Brain microvascular endothelial cell (primary cell): ENCODE results near the gene FRYL.

Experiments used
- DNase-seq: peaks from one replicate; pipeline ENCODE4 v3.0.0-alpha.2; 2020
- H3K27ac ChIP-seq: fragments of 250-450 bp; sonication (Bioruptor Pico); 2 replicates; pipeline ENCODE4 v1.5.1; 2020; ENCODE audit warnings: mild to moderate bottlenecking, moderate library complexity
- H3K27me3 ChIP-seq: fragments of 250-450 bp; sonication (Bioruptor Pico); replicated peaks from 2 replicates; pipeline ENCODE4 v1.5.1; 2020; ENCODE audit warnings: mild to moderate bottlenecking
- H3K36me3 ChIP-seq: fragments of 250-450 bp; sonication (Bioruptor Pico); replicated peaks from 2 replicates; pipeline ENCODE4 v1.5.1; 2020; ENCODE audit warnings: mild to moderate bottlenecking
- H3K4me3 ChIP-seq: 2 replicates; pipeline ENCODE4 v1.5.1; 2011; ENCODE audit warnings: low read depth, mild to moderate bottlenecking, control low read depth, low read length, moderate library complexity
- in situ Hi-C: cut with HindIII; loops from 2 replicates; pipeline ENCODE4 v1.10.0; 2017; ENCODE audit warnings: low sequenced_read_pairs, low pct_ligation_motif_present
- TF ChIP-seq, protein P1 (sequence below): IDR thresholded peaks from 2 replicates; pipeline ENCODE4 v1.5.1; 2011; ENCODE audit warnings: low read depth, mild to moderate bottlenecking, moderate library complexity, low read length, control low read depth, inconsistent platforms; ENCODE audit errors: missing control alignments

FRYL gene

GRCh38 chr4:48669086-48669485, 111.0 kb downstream of the FRYL start:
- TF ChIP-seq, protein P1, sequence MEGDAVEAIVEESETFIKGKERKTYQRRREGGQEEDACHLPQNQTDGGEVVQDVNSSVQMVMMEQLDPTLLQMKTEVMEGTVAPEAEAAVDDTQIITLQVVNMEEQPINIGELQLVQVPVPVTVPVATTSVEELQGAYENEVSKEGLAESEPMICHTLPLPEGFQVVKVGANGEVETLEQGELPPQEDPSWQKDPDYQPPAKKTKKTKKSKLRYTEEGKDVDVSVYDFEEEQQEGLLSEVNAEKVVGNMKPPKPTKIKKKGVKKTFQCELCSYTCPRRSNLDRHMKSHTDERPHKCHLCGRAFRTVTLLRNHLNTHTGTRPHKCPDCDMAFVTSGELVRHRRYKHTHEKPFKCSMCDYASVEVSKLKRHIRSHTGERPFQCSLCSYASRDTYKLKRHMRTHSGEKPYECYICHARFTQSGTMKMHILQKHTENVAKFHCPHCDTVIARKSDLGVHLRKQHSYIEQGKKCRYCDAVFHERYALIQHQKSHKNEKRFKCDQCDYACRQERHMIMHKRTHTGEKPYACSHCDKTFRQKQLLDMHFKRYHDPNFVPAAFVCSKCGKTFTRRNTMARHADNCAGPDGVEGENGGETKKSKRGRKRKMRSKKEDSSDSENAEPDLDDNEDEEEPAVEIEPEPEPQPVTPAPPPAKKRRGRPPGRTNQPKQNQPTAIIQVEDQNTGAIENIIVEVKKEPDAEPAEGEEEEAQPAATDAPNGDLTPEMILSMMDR: no peak
- Histone ChIP-seq H3K27me3 (no peaks in the 10 kb centered on the region), H3K27ac (no peak overlapping the region), H3K36me3 (no peaks in the 10 kb centered on the region), H3K4me3 (no peak overlapping the region)
- in situ Hi-C loops: no loop called here
- no peak for DNase-seq

- H3K27ac ChIP-seq: no peak overlapping the region
- in situ Hi-C loops: no loop called here
- no peak overlapping the region for H3K4me3 ChIP-seq
Observed at GRCh38 chr4:48668254-48669017, 111.6 kb downstream of the FRYL start.

GRCh38 chr4:48667148-48667547, 112.9 kb downstream of the FRYL start:
- no peak overlapping the region for H3K4me3 ChIP-seq
- in situ Hi-C loops: no loop called here
- TF ChIP-seq, protein P1: no peak
- no peak overlapping the region for H3K27ac ChIP-seq
- DNase-seq: no peak
- H3K36me3 ChIP-seq: no peaks in the 10 kb centered on the region
- no peaks in the 10 kb centered on the region for H3K27me3 ChIP-seq

More at GRCh38 chr4:48668254-48669017, 111.6 kb downstream of the FRYL start:
- Histone ChIP-seq H3K36me3 (no peaks in the 10 kb centered on the region), H3K27me3 (no peaks in the 10 kb centered on the region)
- TF ChIP-seq, protein P1: no peak
- no peak for DNase-seq

- H3K27ac ChIP-seq: no peak overlapping the region
- in situ Hi-C loops: no loop called here
- no peak overlapping the region for H3K4me3 ChIP-seq
- TF ChIP-seq, protein P1: no peak
- DNase-seq: no peak
- no peaks in the 10 kb centered on the region for H3K27me3 ChIP-seq
- H3K36me3 ChIP-seq: no peaks in the 10 kb centered on the region
Observed at GRCh38 chr4:48665555-48666186, 114.4 kb downstream of the FRYL start.

DNA sequence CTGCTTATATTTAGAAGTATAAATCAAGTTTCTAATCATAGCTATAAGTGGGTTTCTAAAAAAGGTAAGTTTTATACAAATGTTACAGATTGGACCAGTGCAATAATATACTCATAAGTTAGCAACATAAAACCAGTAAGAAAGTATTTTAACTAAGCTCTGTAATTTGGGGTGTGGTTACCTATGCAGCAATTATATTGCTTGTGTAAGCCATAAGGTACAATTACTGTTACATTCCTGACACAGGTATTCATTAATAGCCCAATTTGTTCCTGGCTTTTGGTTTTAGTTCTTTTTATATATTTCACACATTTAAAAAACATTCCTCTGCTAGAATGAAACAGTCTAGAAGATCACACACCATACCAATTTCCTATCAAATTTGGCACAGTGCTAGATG, 115.1 kb downstream of the FRYL start:
- H3K36me3 ChIP-seq: no peaks in the 10 kb centered on the region
- in situ Hi-C loops: no loop called here
- H3K27ac ChIP-seq: no peak overlapping the region
- no peak for DNase-seq
- H3K4me3 ChIP-seq: no peak overlapping the region
- TF ChIP-seq, protein P1: no peak
- H3K27me3 ChIP-seq: no peaks in the 10 kb centered on the region
